Measurements from ENCODE around the gene FAM149B1. TPM values are rescaled to one million over a fixed set of nuclear protein-coding genes. Genes with fewer than 3 reads are reported as not detected.

The FAM149B1 gene
- total and polyA plus RNA-seq, 2 of the 13 experiments (the other 11 are each of a cell fraction or from before 2014, with no cell fraction given) = 9.3 to 16.8 TPM

GRCh38 chr10:73246646-73247508, 79.0 kb downstream of the FAM149B1 start, which contains the start of gene DNAJC9:
DNAJC9 (minus strand) TSS chr10:73247255; CDS start chr10:73247189, 66 bp downstream.
- Histone ChIP-seq H3K9ac (ENCODE audit: insufficient read depth, low read depth, low read length) (peak within 1 kb of the TSS; percentile 81), H3K4me3 (replicated peaks in 1 of 3; ENCODE audit: insufficient read depth in 1 of 3, low read depth in 2 of 3, low read length in 3 of 3) (peak within 1 kb of the TSS; percentile 64 to 97 (median 79)), H2AFZ (ENCODE audit: low read length) (no peak within 1 kb of the TSS), H3K27ac (ENCODE audit: extremely low read length, insufficient read depth, low read length) (peak within 1 kb of the TSS; percentile 94), H4K20me1 (ENCODE audit: insufficient read depth, low read length) (no peaks in the 10 kb centered on the region), H3K36me3 (replicated peaks in 1 of 2; ENCODE audit: control insufficient read depth in 1 of 2, insufficient read depth in 2 of 2, low read length in 2 of 2) (peaks cover 4 to 35% of the 10 kb centered on the region in 2 experiments), H3K4me2 (ENCODE audit: low read depth, low read length) (peak within 1 kb of the TSS; percentile 79), H3K9me3 (ENCODE audit: low read length) (no peaks in the 10 kb centered on the region), H3K27me3 (ENCODE audit: control insufficient read depth in 1 of 2, insufficient read depth in 2 of 2, low read length in 2 of 2) (no peaks in the 10 kb centered on the region; a peak in 1 of 5 replicates), H3K4me1 (ENCODE audit: insufficient read depth, low read length) (peaks cover 50% of the 10 kb centered on the region), H3K79me2 (ENCODE audit: insufficient read depth, low read length) (peaks cover 48% of the 10 kb centered on the region)
- 2% methylated on average over 23 of the region's 78 CpGs for WGBS (ENCODE audit: low lambda C conversion rate)
- peak; percentile 87 for DNase-seq (ENCODE audit: low spot score)
- intact Hi-C loops (cut with micrococcal nuclease; ENCODE audit: unreplicated experiment) (loop anchor here (2.0 kb wide), 1 partner anchor 78 kb away; the partner anchor contains the start of genes ECD and FAM149B1), in situ Hi-C loops (cut with HindIII; ENCODE audit: extremely low pct_ligation_motif_present, low pct_unique_long_range_greater_than_20kb) (no loop called here)
- no peak for FAIRE-seq
- CTCF ChIA-PET (ENCODE audit: low intra/inter-chr PET ratio, low total read pairs) = no interaction called here
- no TSS peak for BruUV-seq (replicated peaks)
- POLR2A ChIA-PET = interaction anchor here (0.7 to 2.6 kb wide), 12 partner anchors 10 to 892 kb away, joined by 3 to 20 read pairs (median 4); partner anchors contain the start of genes ANXA7, CFAP70, DNAJB12 and ECD
- ATAC-seq = peak; percentile 90
- peak; percentile 95 for TF ChIP-seq NR0B2 (CRISPR knock-in tag; IDR thresholded peaks at IDR 0.05)
- TF ChIP-seq CC2D1A (CRISPR knock-in tag; IDR thresholded peaks at IDR 0.05) = no peak
- TF ChIP-seq CCDC6 (CRISPR knock-in tag; IDR thresholded peaks at IDR 0.05) = peak; percentile 99
- peak; percentile 67; the same call in 1 of the 2 replicates for TF ChIP-seq ZNF296 (CRISPR knock-in tag; conservative IDR thresholded peaks at IDR 0.05)
- TF ChIP-seq MXD4 (CRISPR knock-in tag; IDR thresholded peaks at IDR 0.05) = peak; percentile 92
- TF ChIP-seq TBX2 (CRISPR knock-in tag; IDR thresholded peaks at IDR 0.05; ENCODE audit: borderline replicate concordance) = peak; percentile 95
- TF ChIP-seq MYNN (CRISPR knock-in tag; IDR thresholded peaks at IDR 0.05; ENCODE audit: low read depth) = no peak
- TF ChIP-seq MTF1 (CRISPR knock-in tag; IDR thresholded peaks at IDR 0.05) = no peak
- 0 out of 2 replicates have a peak, but pooled peaks have one; percentile 62 for TF ChIP-seq ZNF589 (CRISPR knock-in tag; conservative IDR thresholded peaks at IDR 0.05)
- 0 out of 2 replicates have a peak, but pooled peaks have one; percentile 11 for TF ChIP-seq NR2F2 (IDR thresholded peaks at IDR 0.05; ENCODE audit: borderline replicate concordance, low read depth)
- TF ChIP-seq CAMTA2 (CRISPR knock-in tag; IDR thresholded peaks at IDR 0.05; ENCODE audit: borderline replicate concordance) = peak; percentile 96; the same call in 1 of the 2 replicates
- TF ChIP-seq ZBTB39 (CRISPR knock-in tag; IDR thresholded peaks at IDR 0.05) = peak; percentile 80; the same call in 1 of the 2 replicates
- peak; percentile 66; the same call in 1 of the 2 replicates for TF ChIP-seq ZNF841 (CRISPR knock-in tag; IDR thresholded peaks at IDR 0.05; ENCODE audit: borderline replicate concordance)
- no peak for TF ChIP-seq CHCHD3 (CRISPR knock-in tag; IDR thresholded peaks at IDR 0.05)
- peak; percentile 76 for TF ChIP-seq ZNF138 (CRISPR knock-in tag; IDR thresholded peaks at IDR 0.05; ENCODE audit: low read depth)
- TF ChIP-seq ZNF768 (CRISPR knock-in tag; IDR thresholded peaks at IDR 0.05) = peak; percentile 72; the same call in 1 of the 2 replicates
- TF ChIP-seq ZNF3 (CRISPR knock-in tag; IDR thresholded peaks at IDR 0.05) = 0 out of 2 replicates have a peak, but pooled peaks have one; percentile 18
- no peak for TF ChIP-seq MTA3 (CRISPR knock-in tag; IDR thresholded peaks at IDR 0.05)
- no peak for TF ChIP-seq ZNF33A (CRISPR knock-in tag; IDR thresholded peaks at IDR 0.05; ENCODE audit: borderline replicate concordance)
- TF ChIP-seq NAIF1 (CRISPR knock-in tag; IDR thresholded peaks at IDR 0.05; ENCODE audit: borderline replicate concordance) = peak; percentile 89
- TF ChIP-seq EP300 (IDR thresholded peaks at IDR 0.05; ENCODE audit: low read depth in 2 of 2, low read length in 2 of 2) = 0 out of 4 replicates have a peak, but pooled peaks of 1 of the 2 experiments have one; percentile 3
- TF ChIP-seq EP300 (CRISPR knock-in tag; IDR thresholded peaks at IDR 0.05; ENCODE audit: borderline replicate concordance) = no peak

Measured in HepG2 (cell line).